DND-41 (cell line): ENCODE measurements around the gene CYB561A3.

Experiments used
- ATAC-seq: fragments of 200-7000 bp; cut with Tn5 transposase; 3 replicates; pipeline ENCODE4 v1.9.1; 2021; ENCODE audit warnings: low read depth; ENCODE audit not compliant: insufficient read depth
- DNase-seq: peaks from one replicate; pipeline ENCODE4 v3.0.0-alpha.2; 2020
- H2AFZ ChIP-seq: 2 replicates; pipeline ENCODE4 v1.6.0; 2012; ENCODE audit warnings: low read depth, low read length
- H3K27ac ChIP-seq: 2 replicates; pipeline ENCODE4 v1.5.1; 2012; ENCODE audit warnings: low read length, inconsistent platforms
- H3K27me3 ChIP-seq: fragments of 200-600 bp; sonication (generic); 2 replicates; pipeline ENCODE4 v1.6.0; 2012; ENCODE audit warnings: low read length, mild to moderate bottlenecking, inconsistent platforms; ENCODE audit not compliant: insufficient read depth, poor library complexity
- H3K36me3 ChIP-seq: 2 replicates; pipeline ENCODE4 v1.5.1; 2012; ENCODE audit warnings: low read length, inconsistent platforms; ENCODE audit not compliant: insufficient read depth
- H3K4me1 ChIP-seq: 2 replicates; pipeline ENCODE4 v1.5.1; 2012; ENCODE audit warnings: mild to moderate bottlenecking, low read length; ENCODE audit not compliant: insufficient read depth
- H3K4me2 ChIP-seq: 2 replicates; pipeline ENCODE4 v1.6.0; 2012; ENCODE audit warnings: mild to moderate bottlenecking, moderate library complexity, low read length, inconsistent platforms; ENCODE audit not compliant: insufficient read depth
- H3K4me3 ChIP-seq, 2 experiments: fragments of 200-600 bp in 1 of 2; shearing (Covaris generic) in 1 of 2; 2 replicates each; pipeline ENCODE4 v1.5.1; 2012 to 2016; ENCODE audit warnings: inconsistent platforms in 2 of 2, low read length in 2 of 2, mild to moderate bottlenecking in 2 of 2, low read depth in 1 of 2, moderate library complexity in 1 of 2
- H3K79me2 ChIP-seq: 2 replicates; pipeline ENCODE4 v1.6.0; 2012; ENCODE audit warnings: low read length, inconsistent platforms; ENCODE audit not compliant: insufficient read depth
- H3K9ac ChIP-seq: 2 replicates; pipeline ENCODE4 v1.6.0; 2012; ENCODE audit warnings: low read depth, mild to moderate bottlenecking, inconsistent platforms, low read length, moderate library complexity
- H3K9me3 ChIP-seq: 2 replicates; pipeline ENCODE4 v1.5.1; 2012; ENCODE audit warnings: low read length, moderate library complexity, mild to moderate bottlenecking, inconsistent platforms; ENCODE audit not compliant: insufficient read depth, severe bottlenecking
- H4K20me1 ChIP-seq: 2 replicates; pipeline ENCODE4 v1.6.0; 2012; ENCODE audit warnings: low read length; ENCODE audit not compliant: insufficient read depth
- EZH2 ChIP-seq: IDR thresholded peaks from 3 replicates; pipeline ENCODE4 v1.6.1; 2012; ENCODE audit warnings: borderline replicate concordance, low read depth, mild to moderate bottlenecking, moderate library complexity, low read length, inconsistent platforms; ENCODE audit not compliant: severe bottlenecking
- TF ChIP-seq, protein P1 (sequence below): IDR thresholded peaks from 2 replicates; pipeline ENCODE4 v1.5.1; 2012; ENCODE audit warnings: borderline replicate concordance, low read length, moderate library complexity, mild to moderate bottlenecking; ENCODE audit not compliant: poor library complexity, severe bottlenecking; ENCODE audit errors: extremely low read depth

CYB561A3 gene

GRCh38 chr11:61342207-61342803 is 19.4 kb downstream of the CYB561A3 start:
- H3K4me1 ChIP-seq, result no peaks in the 10 kb centered on the region
- TF ChIP-seq EZH2, result no peak
- TF ChIP-seq, protein P1, sequence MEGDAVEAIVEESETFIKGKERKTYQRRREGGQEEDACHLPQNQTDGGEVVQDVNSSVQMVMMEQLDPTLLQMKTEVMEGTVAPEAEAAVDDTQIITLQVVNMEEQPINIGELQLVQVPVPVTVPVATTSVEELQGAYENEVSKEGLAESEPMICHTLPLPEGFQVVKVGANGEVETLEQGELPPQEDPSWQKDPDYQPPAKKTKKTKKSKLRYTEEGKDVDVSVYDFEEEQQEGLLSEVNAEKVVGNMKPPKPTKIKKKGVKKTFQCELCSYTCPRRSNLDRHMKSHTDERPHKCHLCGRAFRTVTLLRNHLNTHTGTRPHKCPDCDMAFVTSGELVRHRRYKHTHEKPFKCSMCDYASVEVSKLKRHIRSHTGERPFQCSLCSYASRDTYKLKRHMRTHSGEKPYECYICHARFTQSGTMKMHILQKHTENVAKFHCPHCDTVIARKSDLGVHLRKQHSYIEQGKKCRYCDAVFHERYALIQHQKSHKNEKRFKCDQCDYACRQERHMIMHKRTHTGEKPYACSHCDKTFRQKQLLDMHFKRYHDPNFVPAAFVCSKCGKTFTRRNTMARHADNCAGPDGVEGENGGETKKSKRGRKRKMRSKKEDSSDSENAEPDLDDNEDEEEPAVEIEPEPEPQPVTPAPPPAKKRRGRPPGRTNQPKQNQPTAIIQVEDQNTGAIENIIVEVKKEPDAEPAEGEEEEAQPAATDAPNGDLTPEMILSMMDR, result no peak
- H3K27ac ChIP-seq, result no peak overlapping the region
- H4K20me1 ChIP-seq, result no peaks in the 10 kb centered on the region
- peaks cover 13% of the 10 kb centered on the region; the same call in 1 of the 2 replicates for H3K36me3 ChIP-seq
- H2AFZ ChIP-seq, result no peak overlapping the region
- no peaks in the 10 kb centered on the region for H3K27me3 ChIP-seq
- no peak overlapping the region for H3K9ac ChIP-seq
- H3K9me3 ChIP-seq, result no peaks in the 10 kb centered on the region
- DNase-seq (no peak), ATAC-seq (no peak)
- no peaks in the 10 kb centered on the region for H3K79me2 ChIP-seq
- H3K4me3 ChIP-seq, result no peak overlapping the region
- H3K4me2 ChIP-seq, result no peak overlapping the region

- peaks cover 1% of the 10 kb centered on the region for H3K4me1 ChIP-seq
- no peak overlapping the region for H3K9ac ChIP-seq
- H3K9me3 ChIP-seq, result no peaks in the 10 kb centered on the region
- no peak overlapping the region for H3K4me2 ChIP-seq
- no peak for TF ChIP-seq EZH2
- TF ChIP-seq, protein P1, result no peak
- DNase-seq (no peak), ATAC-seq (no peak)
- H3K79me2 ChIP-seq, result no peaks in the 10 kb centered on the region
- no peak overlapping the region for H3K4me3 ChIP-seq
- peaks cover 13% of the 10 kb centered on the region; the same call in 1 of the 2 replicates for H3K36me3 ChIP-seq
- H3K27ac ChIP-seq, result no peak overlapping the region
- H3K27me3 ChIP-seq, result no peaks in the 10 kb centered on the region
- H2AFZ ChIP-seq, result no peak overlapping the region
- no peaks in the 10 kb centered on the region for H4K20me1 ChIP-seq
Observed at GRCh38 chr11:61341706-61342105, 20.0 kb downstream of the CYB561A3 start.

GRCh38 chr11:61340979-61341378 is 20.7 kb downstream of the CYB561A3 start:
- ATAC-seq (no peak), DNase-seq (no peak)
- Histone ChIP-seq H3K4me1 (peaks cover 9% of the 10 kb centered on the region), H3K4me3 (no peak overlapping the region), H3K27ac (no peak overlapping the region), H2AFZ (no peak overlapping the region), H4K20me1 (no peaks in the 10 kb centered on the region), H3K27me3 (no peaks in the 10 kb centered on the region), H3K4me2 (no peak overlapping the region), H3K9me3 (no peaks in the 10 kb centered on the region), H3K79me2 (no peaks in the 10 kb centered on the region), H3K36me3 (peaks cover 9% of the 10 kb centered on the region; the same call in 1 of the 2 replicates), H3K9ac (no peak overlapping the region)
- TF ChIP-seq, protein P1, result no peak
- TF ChIP-seq EZH2, result no peak
